H1 (cell line): ENCODE results near the gene SPRYD3. TPM values are rescaled to one million over a fixed set of nuclear protein-coding genes. Genes with fewer than 3 reads are reported as not detected.

Experiments
- CTCF ChIA-PET: fragments of 300-600 bp; sonication (Branson Sonifier 250); formaldehyde crosslinking; loops from one replicate; lab custom pipeline; 2021; ENCODE audit not compliant: partially characterized antibody; lab: Charles Lee
- POLR2A ChIA-PET: fragments of 300-600 bp; sonication (Branson Sonifier 250); formaldehyde crosslinking; loops from one replicate; lab custom pipeline; 2021; ENCODE audit warnings: inconsistent platforms; ENCODE audit not compliant: partially characterized antibody; lab: Charles Lee
- DNase-seq, 2 experiments: peaks; one replicate each; pipeline versions ENCODE4 v3.0.0 to v3.0.0-alpha.2; 2010 to 2022; ENCODE audit warnings: low spot score in 2 of 2, low read depth in 1 of 2, mixed read lengths in 1 of 2
- FAIRE-seq: peaks from 2 replicates; lab custom pipeline; 2011; peaks lifted over from hg19 to GRCh38; lab: Jason Lieb, UNC
- H2AFZ ChIP-seq: 2 replicates; pipeline ENCODE4 v1.8.1; 2012; ENCODE audit warnings: low read length, inconsistent platforms
- H2AK5ac ChIP-seq: 2 replicates; pipeline ENCODE4 v1.6.1; 2013; ENCODE audit warnings: low read depth, low read length
- H2BK120ac ChIP-seq: replicated peaks from 2 replicates; pipeline ENCODE3; 2013; ENCODE audit warnings: low read depth, low read length, inconsistent platforms
- H2BK12ac ChIP-seq: 2 replicates; pipeline ENCODE4 v1.6.1; 2013; ENCODE audit warnings: low read depth, low read length
- H2BK15ac ChIP-seq: 2 replicates; pipeline ENCODE4 v1.6.1; 2013; ENCODE audit warnings: low read length
- H2BK20ac ChIP-seq: 2 replicates; pipeline ENCODE4 v1.6.1; 2013; ENCODE audit warnings: low read length
- H2BK5ac ChIP-seq: 2 replicates; pipeline ENCODE4 v1.6.1; 2013; ENCODE audit warnings: low read depth, low read length
- H3K14ac ChIP-seq: 2 replicates; pipeline ENCODE4 v1.6.1; 2013; ENCODE audit warnings: inconsistent platforms; ENCODE audit not compliant: insufficient read length
- H3K18ac ChIP-seq: 2 replicates; pipeline ENCODE4 v1.6.1; 2013; ENCODE audit warnings: low read length; ENCODE audit errors: extremely low read depth
- H3K23ac ChIP-seq: 2 replicates; pipeline ENCODE4 v1.6.1; 2013; ENCODE audit warnings: inconsistent platforms; ENCODE audit not compliant: insufficient read length
- H3K23me2 ChIP-seq: 2 replicates; pipeline ENCODE4 v1.6.1; 2013; ENCODE audit warnings: low read depth, low read length
- H3K27ac ChIP-seq: 2 replicates; pipeline ENCODE4 v1.6.1; 2011; ENCODE audit warnings: low read depth, low read length, inconsistent platforms
- H3K27me3 ChIP-seq, 4 experiments: replicated peaks in 1 of 4; 1 replicate in 1 of 4; 2 replicates in 3 of 4; pipeline versions ENCODE4 v1.6.1 to v1.8.1; 2011 to 2013; ENCODE audit warnings: low read length in 3 of 4, mild to moderate bottlenecking in 3 of 4, inconsistent platforms in 2 of 4, mixed read lengths in 2 of 4, moderate library complexity in 1 of 4; ENCODE audit not compliant: control insufficient read depth in 3 of 4, insufficient read depth in 3 of 4; ENCODE audit errors: extremely low read depth in 1 of 4
- H3K36me3 ChIP-seq, 4 experiments: 2 replicates each; pipeline versions ENCODE4 v1.6.1 to v1.8.1; 2011 to 2013; ENCODE audit warnings: mild to moderate bottlenecking in 4 of 4, low read length in 3 of 4, moderate library complexity in 2 of 4, control low read depth in 1 of 4, inconsistent platforms in 1 of 4; ENCODE audit not compliant: insufficient read depth in 4 of 4, control insufficient read depth in 2 of 4
- H3K4ac ChIP-seq: replicated peaks from 2 replicates; pipeline ENCODE3; 2013; ENCODE audit warnings: low read length, low read depth, mixed read lengths, inconsistent platforms; ENCODE audit not compliant: insufficient read length
- H3K4me1 ChIP-seq, 4 experiments: replicated peaks in 1 of 4; 1 replicate in 1 of 4; 2 replicates in 3 of 4; pipeline versions ENCODE4 v1.6.1 to v1.8.1; 2011 to 2013; ENCODE audit warnings: low read length in 3 of 4, inconsistent platforms in 2 of 4, mixed read lengths in 1 of 4; ENCODE audit not compliant: insufficient read depth in 4 of 4, control insufficient read depth in 3 of 4
- H3K4me2 ChIP-seq, 2 experiments: 2 replicates each; pipeline versions ENCODE4 v1.6.1 to v1.8.1; 2011 to 2013; ENCODE audit warnings: low read depth in 2 of 2, low read length in 2 of 2, control low read depth in 1 of 2, inconsistent platforms in 1 of 2, mild to moderate bottlenecking in 1 of 2; ENCODE audit not compliant: insufficient read depth in 1 of 2
- H3K4me3 ChIP-seq, 4 experiments: fragments of 200-600, 300-600 bp in 1 of 4; sonication (generic), shearing (Covaris generic), sonication (Bioruptor Twin) in 1 of 4; 2 replicates each; pipeline versions ENCODE4 v1.5.1 to v1.8.1; 2011 to 2016; ENCODE audit warnings: low read length in 4 of 4, low read depth in 3 of 4, control low read depth in 2 of 4, inconsistent platforms in 2 of 4, mild to moderate bottlenecking in 2 of 4, mixed read lengths in 1 of 4, moderate library complexity in 1 of 4; ENCODE audit not compliant: insufficient read depth in 2 of 4; ENCODE audit errors: extremely low read depth in 1 of 4
- H3K56ac ChIP-seq: replicated peaks from 2 replicates; pipeline ENCODE3; 2013; ENCODE audit warnings: low read depth, mild to moderate bottlenecking, mixed read lengths, low read length, inconsistent platforms; ENCODE audit not compliant: insufficient read length
- H3K79me1 ChIP-seq: 2 replicates; pipeline ENCODE4 v1.6.1; 2013; ENCODE audit warnings: low read depth, low read length, control low read depth
- H3K79me2 ChIP-seq, 2 experiments: 2 replicates each; pipeline versions ENCODE4 v1.6.1 to v1.8.1; 2012 to 2013; ENCODE audit warnings: low read length in 2 of 2, mild to moderate bottlenecking in 2 of 2, inconsistent platforms in 1 of 2; ENCODE audit not compliant: insufficient read depth in 2 of 2, control insufficient read depth in 1 of 2
- H3K9ac ChIP-seq, 4 experiments: replicated peaks in 1 of 4; 1 replicate in 1 of 4; 2 replicates in 3 of 4; pipeline versions ENCODE4 v1.6.1 to v1.8.1; 2011 to 2013; ENCODE audit warnings: low read depth in 3 of 4, low read length in 3 of 4, control low read depth in 2 of 4, mild to moderate bottlenecking in 2 of 4, moderate library complexity in 2 of 4, inconsistent platforms in 1 of 4; ENCODE audit errors: extremely low read depth in 1 of 4
- H3K9me3 ChIP-seq, 2 experiments: 2 replicates each; pipeline versions ENCODE4 v1.6.1 to v1.8.1; 2012 to 2013; ENCODE audit warnings: mild to moderate bottlenecking in 2 of 2, moderate library complexity in 2 of 2, control low read depth in 1 of 2, inconsistent platforms in 1 of 2, low read depth in 1 of 2, low read length in 1 of 2, mixed read lengths in 1 of 2; ENCODE audit not compliant: insufficient read depth in 2 of 2
- H4K20me1 ChIP-seq, 2 experiments: replicated peaks in 1 of 2; 2 replicates each; pipeline versions ENCODE3 to v1.8.1; 2011 to 2013; ENCODE audit warnings: inconsistent platforms in 2 of 2, low read length in 2 of 2, mild to moderate bottlenecking in 1 of 2; ENCODE audit not compliant: insufficient read depth in 2 of 2, control insufficient read depth in 1 of 2
- H4K5ac ChIP-seq: 2 replicates; pipeline ENCODE4 v1.6.1; 2013; ENCODE audit warnings: low read length, low read depth, mixed read lengths, inconsistent platforms; ENCODE audit not compliant: insufficient read length
- H4K8ac ChIP-seq: 2 replicates; pipeline ENCODE4 v1.8.0; 2013; ENCODE audit warnings: mild to moderate bottlenecking, moderate library complexity, low read length, inconsistent platforms; ENCODE audit not compliant: insufficient read depth; ENCODE audit errors: extremely low read depth
- H4K91ac ChIP-seq: replicated peaks from 2 replicates; pipeline ENCODE3; 2013; ENCODE audit warnings: low read length, mixed read lengths, inconsistent platforms; ENCODE audit not compliant: insufficient read length
- BCL11A ChIP-seq, 2 experiments: IDR thresholded peaks; one replicate each; pipeline ENCODE4 v1.6.1; 2011; ENCODE audit warnings: low read depth in 2 of 2, low read length in 2 of 2, mild to moderate bottlenecking in 2 of 2
- CHD1 ChIP-seq: IDR thresholded peaks from 2 replicates; pipeline ENCODE4 v1.6.1; 2012; ENCODE audit warnings: low read depth, low read length, improper control_type of control experiment
- CTBP2 ChIP-seq: IDR thresholded peaks from 2 replicates; pipeline ENCODE4 v1.7.0; 2011; ENCODE audit warnings: borderline replicate concordance, mild to moderate bottlenecking, moderate library complexity, mixed read lengths, low read length; ENCODE audit not compliant: insufficient read depth, insufficient read length
- EGR1 ChIP-seq: IDR thresholded peaks from 2 replicates; pipeline ENCODE4 v1.6.1; 2011; ENCODE audit warnings: low read depth, low read length, borderline replicate concordance
- KDM5A ChIP-seq: fragments of 200-600 bp; IDR thresholded peaks from 2 replicates; pipeline ENCODE4 v1.7.1; 2012; ENCODE audit warnings: mild to moderate bottlenecking, low read length, inconsistent platforms, mixed read lengths
- MAFK ChIP-seq: IDR thresholded peaks from 2 replicates; pipeline ENCODE4 v1.6.1; 2012; ENCODE audit warnings: low read depth, mild to moderate bottlenecking, improper control_type of control experiment, low read length
- NRF1 ChIP-seq: IDR thresholded peaks from 2 replicates; pipeline ENCODE4 v1.6.1; 2011; ENCODE audit warnings: mild to moderate bottlenecking, low read depth, low read length, improper control_type of control experiment
- POU5F1 ChIP-seq: IDR thresholded peaks from 2 replicates; pipeline ENCODE4 v1.6.1; 2011; ENCODE audit warnings: low read depth, mild to moderate bottlenecking, low read length, moderate library complexity
- RAD21 ChIP-seq, 2 experiments: IDR thresholded peaks in 1 of 2; conservative IDR thresholded peaks in 1 of 2; 2 replicates each; pipeline ENCODE4 v1.6.1; 2011; ENCODE audit warnings: low read depth in 2 of 2, low read length in 2 of 2, improper control_type of control experiment in 1 of 2, inconsistent platforms in 1 of 2, mild to moderate bottlenecking in 1 of 2, moderate library complexity in 1 of 2
- SIX5 ChIP-seq: IDR thresholded peaks from 2 replicates; pipeline ENCODE4 v1.6.1; 2011; ENCODE audit warnings: mild to moderate bottlenecking, low read depth, low read length
- YY1 ChIP-seq: IDR thresholded peaks from 2 replicates; pipeline ENCODE4 v1.6.1; 2011; ENCODE audit warnings: low read depth, mild to moderate bottlenecking, low read length
- ZNF274 ChIP-seq: IDR thresholded peaks from 2 replicates; pipeline ENCODE4 v1.7.0; 2012; ENCODE audit warnings: low read length, borderline replicate concordance; ENCODE audit errors: extremely low read depth
- WGBS, 2 experiments: shearing (Covaris generic) in 1 of 2; methylation state at CpG; one replicate each; pipeline versions ENCODE4 v1.1.6 to v1.1.7; 2013 to 2015; ENCODE audit warnings: low lambda C conversion rate in 2 of 2, mixed read lengths in 2 of 2, inconsistent platforms in 1 of 2, low coverage in 1 of 2, missing lambda C conversion rate in 1 of 2; ENCODE audit not compliant: insufficient replicate concordance in 2 of 2, insufficient coverage in 1 of 2, insufficient read length in 1 of 2; ENCODE audit errors: extremely low coverage in 1 of 2, missing lambda C conversion rate in 1 of 2; 5-methylcytosine and 5-hydroxymethylcytosine counted together
- polyA plus RNA-seq, 7 experiments: library from polyadenylated mRNA; depleted of rRNA in 3 of 7; stranded (reverse) in 5 of 7; unstranded in 2 of 7; fragments of >200 nt in 5 of 7; fragments of 200-250 nt in 2 of 7; gene quantifications; 1 replicate in 5 of 7; 2 replicates in 1 of 7; 4 replicates in 1 of 7; pipeline versions ENCODE4 v1.2.1 to v1.2.3, GENCODE V29; 2011 to 2013; ENCODE audit warnings: missing spikeins in 2 of 7, mixed read lengths in 2 of 7
- total RNA-seq: library from RNA; stranded (reverse); fragmentation: NEBNext Ultra II Directional; extraction: Animal tissue kit (Norgen Biotek cat#: 25700); gene quantifications from 2 replicates; pipeline ENCODE4 v1.2.1, GENCODE V29; 2021
- TF ChIP-seq, protein P1 (sequence below): IDR thresholded peaks from 2 replicates; pipeline ENCODE4 v1.6.1; 2011; ENCODE audit warnings: low read depth, mild to moderate bottlenecking, low read length; ENCODE audit not compliant: insufficient read depth

SPRYD3 gene
- total and polyA plus RNA-seq, 2 of the 8 experiments (the other 6 are each of a cell fraction or from before 2014, with no cell fraction given), result 6.8 to 8.0 TPM

- CTCF ChIA-PET, result interaction anchor here (0.6 to 22.4 kb wide), 5 partner anchors 11 to 272 kb away, joined by 3 to 531 read pairs (median 3); partner anchors contain the start of genes IGFBP6 and SOAT2
- Histone ChIP-seq H3K9me3 (no peaks in the 10 kb centered on the region), H3K9ac (no peak overlapping the region)
- TF ChIP-seq RAD21 (IDR thresholded peaks at IDR 0.05 in 1 of 2, conservative IDR thresholded peaks at IDR 0.05 in 1 of 2; ENCODE audit: low read depth in 2 of 2, low read length in 2 of 2) (no peak), BCL11A (IDR thresholded peaks at IDR 0.05; ENCODE audit: low read depth in 2 of 2, low read length in 2 of 2) (no peak), CHD1 (no peak), NRF1 (no peak), CTBP2 (no peak), YY1 (no peak), ZNF274 (no peak), SIX5 (no peak), POU5F1 (no peak), KDM5A (no peak), EGR1 (no peak), MAFK (no peak)
- TF ChIP-seq, protein P1, sequence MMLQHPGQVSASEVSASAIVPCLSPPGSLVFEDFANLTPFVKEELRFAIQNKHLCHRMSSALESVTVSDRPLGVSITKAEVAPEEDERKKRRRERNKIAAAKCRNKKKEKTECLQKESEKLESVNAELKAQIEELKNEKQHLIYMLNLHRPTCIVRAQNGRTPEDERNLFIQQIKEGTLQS, result no peak
Observed at GRCh38 chr12:53077030-53077429, 2.2 kb downstream of the SPRYD3 start.

More at GRCh38 chr12:53077030-53077429, 2.2 kb downstream of the SPRYD3 start:
- Histone ChIP-seq H3K36me3 (peaks cover 0 to 4% (median 2%) of the 10 kb centered on the region in 4 experiments; a peak in 2 of 8 replicates), H3K27me3 (peaks cover 0 to 6% (median 4%) of the 10 kb centered on the region in 4 experiments; a peak in 4 of 7 replicates), H2AK5ac (no peak overlapping the region), H3K4me2 (no peak overlapping the region), H3K79me2 (no peaks in the 10 kb centered on the region), H2AFZ (no peak overlapping the region), H3K4me1 (peaks cover 0 to 12% (median 3%) of the 10 kb centered on the region in 4 experiments; a peak in 5 of 7 replicates), H3K27ac (no peak overlapping the region), H4K20me1 (peaks cover 0 to 2% of the 10 kb centered on the region in 2 experiments), H3K4me3 (no peak overlapping the region), H3K79me1 (no peaks in the 10 kb centered on the region), H3K23me2 (peaks cover 10% of the 10 kb centered on the region; the same call in 1 of the 2 replicates), H4K91ac (no peak overlapping the region), H3K56ac (no peak overlapping the region), H2BK5ac (no peak overlapping the region), H2BK120ac (no peak overlapping the region), H4K5ac (no peak overlapping the region), H3K14ac (no peak overlapping the region), H4K8ac (no peak overlapping the region), H3K4ac (no peak overlapping the region), H2BK20ac (no peak overlapping the region), H2BK12ac (no peak overlapping the region), H3K23ac (no peak overlapping the region), H2BK15ac (no peak overlapping the region), H3K18ac (no peak overlapping the region)
- POLR2A ChIA-PET, result interaction anchor here (0.6 to 2.7 kb wide), 5 partner anchors 11 to 63 kb away, joined by 3 to 7 read pairs (median 4); partner anchors contain the start of gene SOAT2
- 89% methylated on average over 8 of the region's 8 CpGs; no CpG with 5 or more reads in 1 of the 2 experiments for WGBS, 2 experiments
- DNase-seq (no peak), FAIRE-seq (no peak)
